AG10803 (cell line): ENCODE data around the gene SLC30A3.

ENCODE experiments used
- DNase-seq: peaks from one replicate; pipeline ENCODE4 v3.0.0; 2010; ENCODE audit warnings: low read depth
- H3K4me3 ChIP-seq: 2 replicates; pipeline ENCODE4 v1.5.1; 2011; ENCODE audit warnings: mild to moderate bottlenecking, low read length, control low read depth
- CTCF ChIP-seq: conservative IDR thresholded peaks from 2 replicates; pipeline ENCODE4 v1.5.1; 2011; ENCODE audit warnings: mild to moderate bottlenecking, low read length, control low read depth, inconsistent platforms

SLC30A3 gene

GRCh38 chr2:27231921-27232320, 30.9 kb downstream of the SLC30A3 start:
- H3K4me3 ChIP-seq: no peak overlapping the region
- DNase-seq: no peak

GRCh38 chr2:27227501-27227900, 35.3 kb downstream of the SLC30A3 start:
- no peak overlapping the region for H3K4me3 ChIP-seq
- no peak for TF ChIP-seq CTCF
- no peak for DNase-seq

More at GRCh38 chr2:27231921-27232320, 30.9 kb downstream of the SLC30A3 start:
- no peak for TF ChIP-seq CTCF

- no peak for TF ChIP-seq CTCF
- no peak overlapping the region for H3K4me3 ChIP-seq
- DNase-seq: no peak
Observed at GRCh38 chr2:27225526-27225925, 37.3 kb downstream of the SLC30A3 start.

- no peak for DNase-seq
- H3K4me3 ChIP-seq: no peak overlapping the region
- TF ChIP-seq CTCF: no peak
Observed at GRCh38 chr2:27223416-27223815, 39.4 kb downstream of the SLC30A3 start.

GRCh38 chr2:27222407-27222806, 40.4 kb downstream of the SLC30A3 start:
- no peak overlapping the region for H3K4me3 ChIP-seq
- DNase-seq: no peak
- TF ChIP-seq CTCF: no peak

- no peak for DNase-seq
- no peak for TF ChIP-seq CTCF
- no peak overlapping the region for H3K4me3 ChIP-seq
Observed at GRCh38 chr2:27221166-27221565, 41.7 kb downstream of the SLC30A3 start.

GRCh38 chr2:27220091-27220490, 42.8 kb downstream of the SLC30A3 start:
- no peak overlapping the region for H3K4me3 ChIP-seq
- DNase-seq: no peak
- no peak for TF ChIP-seq CTCF
